ENCODE results near the gene SFTPD.
"Not testable (repeated sequence)": the region's sequence is repeated elsewhere in the genome, so short reads cannot be mapped to it uniquely, and the experiment has no call there.

The SFTPD gene

GRCh38 chr10:79948976-79949722 lies at the start of gene SFTPD:
SFTPD (minus strand) TSS chr10:79949105; CDS start chr10:79946659, 2,446 bp downstream.
- TF ChIP-seq CTCF (IDR thresholded peaks at IDR 0.05; ENCODE audit: low read depth, low read length): no peak
- no peak for TF ChIP-seq EZH2phosphoT487 (IDR thresholded peaks at IDR 0.05; ENCODE audit: low read depth)
- H3K79me2 ChIP-seq (ENCODE audit: low read length): no peaks in the 10 kb centered on the region
- no peak within 1 kb of the TSS for H3K27ac ChIP-seq (ENCODE audit: low read length)
- H3K9me3 ChIP-seq (ENCODE audit: insufficient read depth, low read length): no peaks in the 10 kb centered on the region
- no peak within 1 kb of the TSS for H3K4me2 ChIP-seq (ENCODE audit: low read length)
- 0 out of 2 replicates have a peak, but pooled peaks cover 6% of the 10 kb centered on the region for H3K27me3 ChIP-seq (ENCODE audit: low read depth, low read length)
- H3K4me1 ChIP-seq (ENCODE audit: low read length): no peaks in the 10 kb centered on the region
- H4K20me1 ChIP-seq (ENCODE audit: insufficient read depth, low read length): no peaks in the 10 kb centered on the region
- H2AFZ ChIP-seq (ENCODE audit: low read depth, low read length): no peak within 1 kb of the TSS
- no peak within 1 kb of the TSS for H3K4me3 ChIP-seq (ENCODE audit: low read length)
- no peak within 1 kb of the TSS for H3K9ac ChIP-seq (ENCODE audit: low read length)
- no peaks in the 10 kb centered on the region for H3K36me3 ChIP-seq (replicated peaks; ENCODE audit: low read depth, low read length)

- H3K36me3 ChIP-seq (replicated peaks; ENCODE audit: low read depth, low read length): no peaks in the 10 kb centered on the region
- no peak overlapping the region for H3K9ac ChIP-seq (ENCODE audit: low read length)
- H4K20me1 ChIP-seq (ENCODE audit: insufficient read depth, low read length): no peaks in the 10 kb centered on the region
- no peak overlapping the region for H3K4me3 ChIP-seq (ENCODE audit: low read length)
- TF ChIP-seq CTCF (IDR thresholded peaks at IDR 0.05; ENCODE audit: low read depth, low read length): no peak
- no peak for TF ChIP-seq EZH2phosphoT487 (IDR thresholded peaks at IDR 0.05; ENCODE audit: low read depth)
- no peak overlapping the region for H3K4me2 ChIP-seq (ENCODE audit: low read length)
- H3K27ac ChIP-seq (ENCODE audit: low read length): no peak overlapping the region
- no peaks in the 10 kb centered on the region for H3K79me2 ChIP-seq (ENCODE audit: low read length)
- no peaks in the 10 kb centered on the region for H3K4me1 ChIP-seq (ENCODE audit: low read length)
- 0 out of 2 replicates have a peak, but pooled peaks cover 10% of the 10 kb centered on the region for H3K27me3 ChIP-seq (ENCODE audit: low read depth, low read length)
- no peak overlapping the region for H2AFZ ChIP-seq (ENCODE audit: low read depth, low read length)
- no peaks in the 10 kb centered on the region for H3K9me3 ChIP-seq (ENCODE audit: insufficient read depth, low read length)
Observed at GRCh38 chr10:79995979-79996634, 47.2 kb upstream of the SFTPD start.

GRCh38 chr10:79994556-79994955 lies 45.7 kb upstream of the SFTPD start:
- H3K4me1 ChIP-seq (ENCODE audit: low read length): no peaks in the 10 kb centered on the region
- no peak overlapping the region for H3K9ac ChIP-seq (ENCODE audit: low read length)
- no peak overlapping the region for H2AFZ ChIP-seq (ENCODE audit: low read depth, low read length)
- 0 out of 2 replicates have a peak, but pooled peaks cover 10% of the 10 kb centered on the region for H3K27me3 ChIP-seq (ENCODE audit: low read depth, low read length)
- H4K20me1 ChIP-seq (ENCODE audit: insufficient read depth, low read length): no peaks in the 10 kb centered on the region
- no peak for TF ChIP-seq EZH2phosphoT487 (IDR thresholded peaks at IDR 0.05; ENCODE audit: low read depth)
- TF ChIP-seq CTCF (IDR thresholded peaks at IDR 0.05; ENCODE audit: low read depth, low read length): no peak
- no peak overlapping the region for H3K27ac ChIP-seq (ENCODE audit: low read length)
- H3K4me3 ChIP-seq (ENCODE audit: low read length): no peak overlapping the region
- no peaks in the 10 kb centered on the region for H3K36me3 ChIP-seq (replicated peaks; ENCODE audit: low read depth, low read length)
- H3K4me2 ChIP-seq (ENCODE audit: low read length): no peak overlapping the region
- H3K9me3 ChIP-seq (ENCODE audit: insufficient read depth, low read length): no peaks in the 10 kb centered on the region
- no peaks in the 10 kb centered on the region for H3K79me2 ChIP-seq (ENCODE audit: low read length)

GRCh38 chr10:79988199-79988598 lies 39.3 kb upstream of the SFTPD start:
- H2AFZ ChIP-seq (ENCODE audit: low read depth, low read length); H3K4me2 ChIP-seq (ENCODE audit: low read length); H3K9ac ChIP-seq (ENCODE audit: low read length); H3K79me2 ChIP-seq (ENCODE audit: low read length); H3K27me3 ChIP-seq (ENCODE audit: low read depth, low read length); H3K9me3 ChIP-seq (ENCODE audit: insufficient read depth, low read length); H3K27ac ChIP-seq (ENCODE audit: low read length); H3K36me3 ChIP-seq (replicated peaks; ENCODE audit: low read depth, low read length); H4K20me1 ChIP-seq (ENCODE audit: insufficient read depth, low read length); H3K4me3 ChIP-seq (ENCODE audit: low read length): not testable (repeated sequence)
- H3K4me1 ChIP-seq (ENCODE audit: low read length): peaks cover 24% of the 10 kb centered on the region

- H3K36me3 ChIP-seq (replicated peaks; ENCODE audit: low read depth, low read length); H4K20me1 ChIP-seq (ENCODE audit: insufficient read depth, low read length); H3K4me3 ChIP-seq (ENCODE audit: low read length); H2AFZ ChIP-seq (ENCODE audit: low read depth, low read length); H3K27me3 ChIP-seq (ENCODE audit: low read depth, low read length); H3K9me3 ChIP-seq (ENCODE audit: insufficient read depth, low read length); H3K79me2 ChIP-seq (ENCODE audit: low read length); H3K27ac ChIP-seq (ENCODE audit: low read length); H3K9ac ChIP-seq (ENCODE audit: low read length): not testable (repeated sequence)
- H3K4me2 ChIP-seq (ENCODE audit: low read length): peak overlapping the region; percentile 56; the same call in 1 of the 2 replicates
- H3K4me1 ChIP-seq (ENCODE audit: low read length): peaks cover 24% of the 10 kb centered on the region
Observed at GRCh38 chr10:79986661-79987060, 37.8 kb upstream of the SFTPD start.
